Upper lobe of left lung (tissue), 6 donors: ENCODE results near the gene PTPN23. TPM values are rescaled to one million over a fixed set of nuclear protein-coding genes. Genes with fewer than 3 reads are reported as not detected.
A peak's percentile ranks its signal among the peaks of the same experiment; 100 is the strongest.
"Not testable (repeated sequence)": the region's sequence is repeated elsewhere in the genome, so short reads cannot be mapped to it uniquely, and the experiment has no call there.

ENCODE experiments used
- ATAC-seq, 2 donors: fragments of 200-7000 bp; cut with Tn5 transposase; one replicate each; pipeline ENCODE4 v1.9.1; 2022; ENCODE audit warnings: mild to moderate bottlenecking in 2 of 2, moderate library complexity in 2 of 2; ENCODE audit not compliant: low FRiP score in 2 of 2
- DNase-seq, 2 donors: peaks; one replicate each; pipeline ENCODE4 v3.0.0-alpha.2; 2019 to 2020
- H3K27ac ChIP-seq, 4 donors: fragments of 200-600 bp; sonication (generic); one replicate each; pipeline ENCODE4 v1.5.1; 2016 to 2019
- H3K27me3 ChIP-seq, 4 donors: fragments of 200-600 bp; sonication (generic); one replicate each; pipeline ENCODE4 v1.5.1; 2017 to 2019
- H3K36me3 ChIP-seq, 4 donors: fragments of 200-600 bp; sonication (generic); one replicate each; pipeline ENCODE4 v1.5.1; 2016 to 2019
- H3K4me1 ChIP-seq, 4 donors: fragments of 200-600 bp; sonication (generic); one replicate each; pipeline ENCODE4 v1.5.1; 2018 to 2019
- H3K4me3 ChIP-seq, 4 donors: fragments of 200-600 bp; sonication (generic); one replicate each; pipeline ENCODE4 v1.5.1; 2017 to 2019; ENCODE audit warnings: mild to moderate bottlenecking in 2 of 4, moderate library complexity in 1 of 4
- H3K9me3 ChIP-seq, 4 donors: fragments of 200-600 bp; sonication (generic); one replicate each; pipeline ENCODE4 v1.5.1; 2018 to 2019
- CTCF ChIP-seq, 6 experiments: fragments of 450-650 bp in 4 of 6; fragments of 200-600 bp in 2 of 6; sonication (generic) in 2 of 6; IDR thresholded peaks; one replicate each; pipeline ENCODE4 v1.5.1; 2016 to 2019; ENCODE audit warnings: antibody characterized with exemption in 6 of 6
- EP300 ChIP-seq, 4 donors: sonication (generic); formaldehyde crosslinking; IDR thresholded peaks; one replicate each; pipeline ENCODE4 v1.5.1; 2017; ENCODE audit warnings: antibody characterized with exemption in 4 of 4, control low read depth in 2 of 4
- POLR2A ChIP-seq, 4 donors: fragments of 450-650 bp; IDR thresholded peaks; one replicate each; pipeline ENCODE4 v1.5.1; 2016 to 2017; ENCODE audit warnings: antibody characterized with exemption in 4 of 4, mild to moderate bottlenecking in 2 of 4
- POLR2AphosphoS5 ChIP-seq, 2 donors: sonication (generic); formaldehyde crosslinking; IDR thresholded peaks; one replicate each; pipeline ENCODE4 v1.5.1; 2017; ENCODE audit warnings: antibody characterized with exemption in 2 of 2
- WGBS, 2 donors: methylation state at CpG; one replicate each; pipeline ENCODE4 v1.1.5; 2017 to 2018; 5-methylcytosine and 5-hydroxymethylcytosine counted together
- total RNA-seq, 6 donors: library from RNA; depleted of rRNA in 4 of 6; stranded (reverse); fragments of >200 nt in 4 of 6; gene quantifications; one replicate each; pipeline versions ENCODE4 v1.1.0 to v1.2.1, GENCODE V29; 2016 to 2021
- donor health status: DM: no; HTN: no; CAD: no; lungs with moderate emphysema.
- donor health status: DM: no; HTN: yes; CAD: no; lungs with severe emphysema.

Gene PTPN23
- total RNA-seq, 6 donors from 2014 or later: 32.7 to 93.3 (median 53.7) TPM

GRCh38 chr3:47367631-47368030 lies 13.2 kb upstream of the PTPN23 start:
- Histone ChIP-seq H3K4me1 (peaks cover 9 to 15% (median 12%) of the 10 kb centered on the region in 4 donors), H3K36me3 (no peaks in the 10 kb centered on the region), H3K9me3 (no peaks in the 10 kb centered on the region), H3K27ac (no peak overlapping the region), H3K4me3 (no peak overlapping the region), H3K27me3 (no peaks in the 10 kb centered on the region)
- ATAC-seq (no peak), DNase-seq (no peak)
- TF ChIP-seq POLR2A (IDR thresholded peaks at IDR 0.05) (no peak), CTCF (IDR thresholded peaks at IDR 0.05) (no peak), EP300 (IDR thresholded peaks at IDR 0.05) (no peak), POLR2AphosphoS5 (IDR thresholded peaks at IDR 0.05) (no peak)
- 86 to 93% methylated on average over 7 of the region's 7 CpGs for WGBS, 2 donors

GRCh38 chr3:47370020-47370419 lies 10.8 kb upstream of the PTPN23 start:
- not testable (repeated sequence) for H3K27me3 ChIP-seq, DNase-seq, H3K27ac ChIP-seq, H3K9me3 ChIP-seq, H3K4me3 ChIP-seq, H3K36me3 ChIP-seq
- 93 to 96% methylated on average over 8 of the region's 8 CpGs for WGBS, 2 donors
- peaks cover 6 to 11% (median 9%) of the 10 kb centered on the region in 4 donors for H3K4me1 ChIP-seq
- ATAC-seq: peak in 1 of 2 donors; percentile 17

- H3K36me3 ChIP-seq: no peaks in the 10 kb centered on the region
- H3K4me3 ChIP-seq: no peak overlapping the region
- TF ChIP-seq POLR2AphosphoS5 (IDR thresholded peaks at IDR 0.05) (no peak), CTCF (IDR thresholded peaks at IDR 0.05) (peak in 2 of 6 experiments; percentile 53 to 60)
- ATAC-seq (no peak), DNase-seq (peak in 1 of 2 donors; percentile 42)
- 38 to 63% methylated on average over 6 to 13 of the region's 13 CpGs for WGBS, 2 donors
- no peaks in the 10 kb centered on the region for H3K9me3 ChIP-seq
- H3K27ac ChIP-seq: no peak overlapping the region
- H3K27me3 ChIP-seq: no peaks in the 10 kb centered on the region
- H3K4me1 ChIP-seq: peaks cover 0 to 8% (median under 1%) of the 10 kb centered on the region in 4 donors
These were observed 9.7 kb upstream of the PTPN23 start for GRCh38 chr3:47370887-47371697.

GRCh38 chr3:47374587-47374986 lies 6.2 kb upstream of the PTPN23 start:
- H3K36me3 ChIP-seq: no peaks in the 10 kb centered on the region
- H3K27me3 ChIP-seq: no peaks in the 10 kb centered on the region
- H3K4me3 ChIP-seq: no peak overlapping the region
- no peak for ATAC-seq
- H3K9me3 ChIP-seq: no peaks in the 10 kb centered on the region
- peaks cover 3 to 21% (median 11%) of the 10 kb centered on the region in 4 donors for H3K4me1 ChIP-seq
- H3K27ac ChIP-seq: no peak overlapping the region
- no peak for TF ChIP-seq POLR2AphosphoS5 (IDR thresholded peaks at IDR 0.05)
- no peak for TF ChIP-seq EP300 (IDR thresholded peaks at IDR 0.05)
- no peak for TF ChIP-seq CTCF (IDR thresholded peaks at IDR 0.05)
- no peak for TF ChIP-seq POLR2A (IDR thresholded peaks at IDR 0.05)
- no peak for DNase-seq

GRCh38 chr3:47376393-47376792 lies 4.4 kb upstream of the PTPN23 start:
- no peak for ATAC-seq
- no peak overlapping the region for H3K4me3 ChIP-seq
- no peaks in the 10 kb centered on the region for H3K9me3 ChIP-seq
- TF ChIP-seq EP300 (IDR thresholded peaks at IDR 0.05) (no peak), POLR2AphosphoS5 (IDR thresholded peaks at IDR 0.05) (no peak), CTCF (IDR thresholded peaks at IDR 0.05) (no peak), POLR2A (IDR thresholded peaks at IDR 0.05) (no peak)
- no peak for DNase-seq
- H3K4me1 ChIP-seq: peaks cover 8 to 26% (median 15%) of the 10 kb centered on the region in 4 donors
- no peaks in the 10 kb centered on the region for H3K36me3 ChIP-seq
- no peak overlapping the region for H3K27ac ChIP-seq
- no peaks in the 10 kb centered on the region for H3K27me3 ChIP-seq
- 88 to 90% methylated on average over 3 of the region's 3 CpGs for WGBS, 2 donors
